BLaER1 (cell line): Measurements from ENCODE around the gene PARP9.

ENCODE experiments used
- H3K27ac ChIP-seq: shearing (Covaris generic); formaldehyde crosslinking; 2 replicates; pipeline ENCODE4 v1.8.1; 2022
- H3K27me3 ChIP-seq: shearing (Covaris generic); formaldehyde crosslinking; 2 replicates; pipeline ENCODE4 v1.8.1; 2022
- H3K36me3 ChIP-seq: shearing (Covaris generic); formaldehyde crosslinking; 2 replicates; pipeline ENCODE4 v1.8.1; 2022
- H3K4me1 ChIP-seq: shearing (Covaris generic); formaldehyde crosslinking; 2 replicates; pipeline ENCODE4 v1.8.1; 2022
- H3K4me2 ChIP-seq: shearing (Covaris generic); formaldehyde crosslinking; 2 replicates; pipeline ENCODE4 v1.8.1; 2022
- H3K4me3 ChIP-seq: shearing (Covaris generic); formaldehyde crosslinking; 2 replicates; pipeline ENCODE4 v1.8.1; 2022
- H3K9ac ChIP-seq: shearing (Covaris generic); formaldehyde crosslinking; 2 replicates; pipeline ENCODE4 v1.8.1; 2022
- H3K9me3 ChIP-seq: shearing (Covaris generic); formaldehyde crosslinking; 2 replicates; pipeline ENCODE4 v1.8.1; 2022
- H4K20me1 ChIP-seq: shearing (Covaris generic); formaldehyde crosslinking; 2 replicates; pipeline ENCODE4 v1.8.1; 2022
- Cebpa-rat ChIP-seq: shearing (Covaris generic); IDR thresholded peaks from 2 replicates; pipeline ENCODE4 v1.8.1; 2022

PARP9 gene

GRCh38 chr3:122498152-122498551, 65.9 kb downstream of the PARP9 start:
- H3K4me3 ChIP-seq: no peak overlapping the region
- H3K4me2 ChIP-seq: no peak overlapping the region
- peaks cover 47% of the 10 kb centered on the region for H3K4me1 ChIP-seq
- H3K9ac ChIP-seq: no peak overlapping the region
- peaks cover 76% of the 10 kb centered on the region for H4K20me1 ChIP-seq
- H3K27me3 ChIP-seq: no peaks in the 10 kb centered on the region
- H3K9me3 ChIP-seq: no peaks in the 10 kb centered on the region
- TF ChIP-seq Cebpa-rat: no peak
- H3K36me3 ChIP-seq: peaks cover 37% of the 10 kb centered on the region
- H3K27ac ChIP-seq: no peak overlapping the region

GRCh38 chr3:122497425-122497824, 66.7 kb downstream of the PARP9 start:
- H3K27ac ChIP-seq: no peak overlapping the region
- H3K9ac ChIP-seq: no peak overlapping the region
- no peak for TF ChIP-seq Cebpa-rat
- H3K9me3 ChIP-seq: no peaks in the 10 kb centered on the region
- H3K36me3 ChIP-seq: peaks cover 41% of the 10 kb centered on the region
- H4K20me1 ChIP-seq: peaks cover 71% of the 10 kb centered on the region
- no peaks in the 10 kb centered on the region for H3K27me3 ChIP-seq
- H3K4me3 ChIP-seq: no peak overlapping the region
- peaks cover 39% of the 10 kb centered on the region for H3K4me1 ChIP-seq
- no peak overlapping the region for H3K4me2 ChIP-seq

DNA sequence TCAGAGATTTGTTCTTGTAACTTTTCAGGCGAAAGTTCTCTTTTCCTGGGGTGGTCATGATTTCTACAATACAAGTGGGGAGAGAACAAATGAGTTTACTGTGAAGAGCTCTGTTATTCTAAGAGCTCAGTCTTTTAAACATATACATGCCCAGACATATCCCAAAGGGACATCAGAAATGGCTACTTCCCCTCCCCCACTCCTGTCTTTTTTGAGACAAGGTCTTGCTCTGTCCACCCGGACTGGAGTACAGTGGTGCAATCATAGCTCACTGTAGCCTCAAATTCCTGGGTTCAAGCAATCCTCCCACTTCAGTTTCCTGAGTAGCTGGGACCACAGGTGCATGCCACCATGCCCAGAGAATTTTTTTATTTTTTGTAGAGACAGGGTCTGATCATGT, 67.6 kb downstream of the PARP9 start:
- H3K4me2 ChIP-seq: 0 out of 2 replicates have a peak overlapping the region, but pooled peaks have one; percentile 3
- H3K9me3 ChIP-seq: no peaks in the 10 kb centered on the region
- H3K27ac ChIP-seq: no peak overlapping the region

GRCh38 chr3:122493296-122493695, 70.8 kb downstream of the PARP9 start:
- H3K9ac ChIP-seq: no peak overlapping the region
- no peaks in the 10 kb centered on the region for H3K27me3 ChIP-seq
- no peak overlapping the region for H3K27ac ChIP-seq
- peaks cover 43% of the 10 kb centered on the region for H4K20me1 ChIP-seq
- TF ChIP-seq Cebpa-rat: no peak
- H3K4me1 ChIP-seq: peaks cover 20% of the 10 kb centered on the region
- no peak overlapping the region for H3K4me2 ChIP-seq
- H3K36me3 ChIP-seq: peaks cover 68% of the 10 kb centered on the region
- H3K9me3 ChIP-seq: no peaks in the 10 kb centered on the region
- no peak overlapping the region for H3K4me3 ChIP-seq

More for the DNA sequence above, 67.6 kb downstream of the PARP9 start:
- peaks cover 45% of the 10 kb centered on the region for H3K36me3 ChIP-seq
- no peak overlapping the region for H3K9ac ChIP-seq
- H3K27me3 ChIP-seq: no peaks in the 10 kb centered on the region
- H4K20me1 ChIP-seq: peaks cover 62% of the 10 kb centered on the region
- peaks cover 30% of the 10 kb centered on the region for H3K4me1 ChIP-seq
- no peak for TF ChIP-seq Cebpa-rat
- H3K4me3 ChIP-seq: no peak overlapping the region

- peaks cover 63% of the 10 kb centered on the region for H4K20me1 ChIP-seq
- H3K36me3 ChIP-seq: peaks cover 76% of the 10 kb centered on the region
- no peak for TF ChIP-seq Cebpa-rat
These were observed 75.7 kb downstream of the PARP9 start for GRCh38 chr3:122488262-122488973.

GRCh38 chr3:122484985-122485384, 79.1 kb downstream of the PARP9 start:
- TF ChIP-seq Cebpa-rat: no peak
- Histone ChIP-seq H3K27ac (no peak overlapping the region), H3K9me3 (no peaks in the 10 kb centered on the region), H3K27me3 (no peaks in the 10 kb centered on the region), H3K9ac (no peak overlapping the region), H4K20me1 (peaks cover 92% of the 10 kb centered on the region), H3K36me3 (peaks cover 61% of the 10 kb centered on the region), H3K4me2 (no peak overlapping the region), H3K4me3 (no peak overlapping the region), H3K4me1 (0 out of 2 replicates have a peak, but pooled peaks cover 4% of the 10 kb centered on the region)

More at GRCh38 chr3:122488262-122488973, 75.7 kb downstream of the PARP9 start:
- Histone ChIP-seq H3K27me3 (no peaks in the 10 kb centered on the region), H3K4me3 (no peak overlapping the region), H3K4me1 (no peaks in the 10 kb centered on the region), H3K9me3 (no peaks in the 10 kb centered on the region), H3K27ac (no peak overlapping the region), H3K4me2 (no peak overlapping the region), H3K9ac (no peak overlapping the region)

- no peaks in the 10 kb centered on the region for H3K9me3 ChIP-seq
- H3K9ac ChIP-seq: no peak overlapping the region
- peaks cover 35% of the 10 kb centered on the region for H3K36me3 ChIP-seq
- TF ChIP-seq Cebpa-rat: no peak
- no peak overlapping the region for H3K4me3 ChIP-seq
- no peaks in the 10 kb centered on the region for H3K27me3 ChIP-seq
- H3K27ac ChIP-seq: no peak overlapping the region
- no peak overlapping the region for H3K4me2 ChIP-seq
- peaks cover 99% of the 10 kb centered on the region for H4K20me1 ChIP-seq
- H3K4me1 ChIP-seq: 0 out of 2 replicates have a peak, but pooled peaks cover 4% of the 10 kb centered on the region
These were observed 82.7 kb downstream of the PARP9 start for GRCh38 chr3:122481390-122481789.
